Lower lobe of right lung (tissue), 2 donors: ENCODE data around the gene HARS1. TPM values are rescaled to one million over a fixed set of nuclear protein-coding genes. Genes with fewer than 3 reads are reported as not detected.
"Not testable (repeated sequence)": the region's sequence is repeated elsewhere in the genome, so short reads cannot be mapped to it uniquely, and the experiment has no call there.

ENCODE experiments used
- ATAC-seq, 2 donors: fragments of 200-7000 bp; cut with Tn5 transposase; one replicate each; pipeline ENCODE4 v1.9.1; 2020 to 2022; ENCODE audit warnings: mild to moderate bottlenecking in 2 of 2, moderate library complexity in 2 of 2
- DNase-seq: peaks from one replicate; pipeline ENCODE4 v3.0.0-alpha.2; 2020
- H3K27ac ChIP-seq: fragments of 200-600 bp; one replicate; pipeline ENCODE4 v1.8.0; 2022
- H3K27me3 ChIP-seq: fragments of 200-600 bp; one replicate; pipeline ENCODE4 v1.8.0; 2022; ENCODE audit warnings: low read depth
- H3K36me3 ChIP-seq: fragments of 200-600 bp; one replicate; pipeline ENCODE4 v1.8.0; 2022; ENCODE audit warnings: mild to moderate bottlenecking
- H3K4me1 ChIP-seq: fragments of 200-600 bp; one replicate; pipeline ENCODE4 v1.8.0; 2022
- H3K4me3 ChIP-seq: fragments of 200-600 bp; one replicate; pipeline ENCODE4 v1.8.0; 2022; ENCODE audit warnings: mild to moderate bottlenecking
- H3K9me3 ChIP-seq: fragments of 200-600 bp; one replicate; pipeline ENCODE4 v1.8.0; 2022
- CTCF ChIP-seq: fragments of 200-600 bp; IDR thresholded peaks from one replicate; pipeline ENCODE4 v1.8.0; 2022; ENCODE audit warnings: antibody characterized with exemption, mild to moderate bottlenecking
- intact Hi-C: fragments of 100-400 bp; cut with DNase I; formaldehyde crosslinking; loops from one replicate; pipeline ENCODE4 v1.11.0; 2022
- microRNA-seq: library from miRNA; unstranded; fragments of <30 nt; microRNA quantifications from one replicate; pipeline ENCODE4 v1.2.0, GENCODE V29; 2020; ENCODE audit warnings: borderline number of aligned reads
- total RNA-seq: library from RNA; stranded (reverse); fragmentation: NEBNext Ultra II Directional; extraction: Animal tissue kit (Norgen Biotek cat#: 25700); gene quantifications from one replicate; pipeline ENCODE4 v1.2.1, GENCODE V29; 2021
- donor health status: DM: no; HTN: yes; CAD: no; lungs with severe emphysema.

HARS1 gene
- total RNA-seq, 1 donor from 2014 or later: 44.5 TPM

- no peak overlapping the region for H3K4me3 ChIP-seq
- ATAC-seq: no peak
- H3K27ac ChIP-seq: no peak overlapping the region
- peaks cover 22% of the 10 kb centered on the region for H3K4me1 ChIP-seq
- intact Hi-C loops: no loop called here
- no peak for DNase-seq
- H3K36me3 ChIP-seq: no peaks in the 10 kb centered on the region
- no peaks in the 10 kb centered on the region for H3K9me3 ChIP-seq
- no peaks in the 10 kb centered on the region for H3K27me3 ChIP-seq
- no peak for TF ChIP-seq CTCF
Measured at GRCh38 chr5:140627972-140628371, 63.2 kb downstream of the HARS1 start.

GRCh38 chr5:140624886-140625285 lies 66.3 kb downstream of the HARS1 start:
- intact Hi-C loops, H3K4me1 ChIP-seq, ATAC-seq, H3K9me3 ChIP-seq, DNase-seq, H3K4me3 ChIP-seq, H3K27ac ChIP-seq, H3K36me3 ChIP-seq, H3K27me3 ChIP-seq: not testable (repeated sequence)

Small RNA genes within 50 kb of the gene (microRNA-seq; reads per million reads assigned to microRNA genes)
- not detected for gene MIR3655

Other genes starting within 250 kb of the HARS1 start
- gene EIF4EBP3, start 143.7 kb downstream of the HARS1 start, total RNA-seq: 19.3 TPM
- gene SRA1, start 133.9 kb downstream of the HARS1 start, total RNA-seq: 21.4 TPM
- gene APBB3, start 126.8 kb downstream of the HARS1 start, total RNA-seq: 25.1 TPM
- gene SLC35A4, start 126.5 kb downstream of the HARS1 start, total RNA-seq: 71.8 TPM
- gene CD14, start 58.2 kb downstream of the HARS1 start, total RNA-seq: 165 TPM
- 12.3 TPM for gene TMCO6, start 51.9 kb downstream of the HARS1 start, total RNA-seq
- gene NDUFA2, start 43.7 kb downstream of the HARS1 start, total RNA-seq: 53.3 TPM
- 78.5 TPM for gene IK, start 43.5 kb downstream of the HARS1 start, total RNA-seq
- gene WDR55, start 26.5 kb downstream of the HARS1 start, total RNA-seq: 22.4 TPM
- 1.2 TPM for gene DND1, start 17.8 kb downstream of the HARS1 start, total RNA-seq
- 27.6 TPM for gene HARS2, start 85 bp upstream of the HARS1 start, total RNA-seq
- gene ZMAT2, start 9.1 kb upstream of the HARS1 start, total RNA-seq: 42.9 TPM
- gene PCDHA1, start 94.8 kb upstream of the HARS1 start, total RNA-seq: not detected
- not detected for gene PCDHA2, start 103.5 kb upstream of the HARS1 start, total RNA-seq
- gene PCDHA3, start 109.7 kb upstream of the HARS1 start, total RNA-seq: 0.77 TPM
- gene PCDHA4, start 115.7 kb upstream of the HARS1 start, total RNA-seq: 0.59 TPM
- gene PCDHA5, start 130.2 kb upstream of the HARS1 start, total RNA-seq: 0.18 TPM
- 0.50 TPM for gene PCDHA6, start 136.6 kb upstream of the HARS1 start, total RNA-seq
- gene PCDHA7, start 142.9 kb upstream of the HARS1 start, total RNA-seq: 0.15 TPM
- 0.38 TPM for gene PCDHA8, start 149.8 kb upstream of the HARS1 start, total RNA-seq
- 0.32 TPM for gene PCDHA9, start 157.0 kb upstream of the HARS1 start, total RNA-seq
- gene PCDHA10, start 164.5 kb upstream of the HARS1 start, total RNA-seq: 1.5 TPM
- gene PCDHA11, start 177.6 kb upstream of the HARS1 start, total RNA-seq: 0.38 TPM
- gene PCDHA12, start 183.9 kb upstream of the HARS1 start, total RNA-seq: 6.6 TPM
- 0.97 TPM for gene PCDHA13, start 190.8 kb upstream of the HARS1 start, total RNA-seq
- gene PCDHAC1, start 234.9 kb upstream of the HARS1 start, total RNA-seq: 3.1 TPM